HCT116 (cell line): ENCODE data around the gene EML3. TPM values are rescaled to one million over a fixed set of nuclear protein-coding genes. Genes with fewer than 3 reads are reported as not detected.

ENCODE experiments used
- ATAC-seq: fragments of 200-7000 bp; cut with Tn5 transposase; 2 replicates; pipeline ENCODE4 v1.9.1; 2020; ENCODE audit warnings: mild to moderate bottlenecking, moderate library complexity
- BruUV-seq: library from RNA; stranded (reverse); fragments of 400-500 nt; replicated peaks from 2 replicates; lab custom pipeline; 2021; lab: Mats Ljungman, UMichigan
- CTCF ChIA-PET: fragments of 300-600 bp; sonication (Branson Sonifier 250); formaldehyde crosslinking; loops from one replicate; lab custom pipeline; 2021; ENCODE audit warnings: antibody characterized with exemption; lab: Charles Lee
- POLR2A ChIA-PET: fragments of 300-600, 350-600 bp; sonication (Branson Sonifier 250); formaldehyde crosslinking; loops from one replicate; lab custom pipeline; 2021; ENCODE audit warnings: antibody characterized with exemption; lab: Charles Lee
- RAD21 ChIA-PET, 2 experiments: fragments of 300-600 bp; sonication (Branson Sonifier 250); formaldehyde crosslinking; loops; one replicate each; lab custom pipeline; 2023; ENCODE audit warnings: low total read pairs in 2 of 2; ENCODE audit not compliant: uncharacterized antibody in 2 of 2, unreplicated experiment in 2 of 2, low non-redundant PET in 1 of 2; lab: Charles Lee
- DNase-seq: peaks from one replicate; pipeline ENCODE4 v3.0.0-alpha.2; 2010; ENCODE audit warnings: low read depth, low spot score
- H2AFZ ChIP-seq: fragments of 200-600 bp; shearing (Covaris generic), sonication (generic); 2 replicates; pipeline ENCODE4 v1.6.1; 2017; ENCODE audit warnings: low read depth, mixed run types, mixed read lengths, antibody characterized with exemption, low read length; ENCODE audit not compliant: poor library complexity, severe bottlenecking
- H3K27ac ChIP-seq: 2 replicates; pipeline ENCODE4 v1.5.1; 2012; ENCODE audit warnings: low read depth, low read length
- H3K27me3 ChIP-seq: fragments of 200-600 bp; sonication (generic); 2 replicates; pipeline ENCODE4 v1.6.1; 2016; ENCODE audit warnings: mixed run types, low read length, mixed read lengths; ENCODE audit not compliant: insufficient read depth
- H3K36me3 ChIP-seq, 2 experiments: fragments of 200-500 bp in 1 of 2; fragments of 200-600 bp in 1 of 2; sonication (Bioruptor generic) in 1 of 2; sonication (generic) in 1 of 2; 2 replicates each; pipeline versions ENCODE4 v1.5.1 to v1.6.1; 2014 to 2016; ENCODE audit warnings: low read length in 2 of 2, inconsistent platforms in 1 of 2, mixed read lengths in 1 of 2, mixed run types in 1 of 2; ENCODE audit not compliant: insufficient read depth in 2 of 2, control insufficient read depth in 1 of 2
- H3K4me1 ChIP-seq, 2 experiments: fragments of 200-600 bp in 1 of 2; sonication (generic) in 1 of 2; 2 replicates each; pipeline versions ENCODE4 v1.5.1 to v1.6.1; 2012 to 2017; ENCODE audit warnings: low read length in 2 of 2, inconsistent platforms in 1 of 2, mild to moderate bottlenecking in 1 of 2, mixed read lengths in 1 of 2, mixed run types in 1 of 2, moderate library complexity in 1 of 2; ENCODE audit not compliant: insufficient read depth in 2 of 2, control insufficient read depth in 1 of 2
- H3K4me2 ChIP-seq: fragments of 200-600 bp; sonication (generic); 2 replicates; pipeline ENCODE4 v1.6.1; 2017; ENCODE audit warnings: mixed run types, low read length, mixed read lengths
- H3K4me3 ChIP-seq, 2 experiments: fragments of 200-600 bp in 1 of 2; sonication (generic) in 1 of 2; replicated peaks in 1 of 2; 2 replicates each; pipeline ENCODE4 v1.5.1; 2011 to 2016; ENCODE audit warnings: low read length in 2 of 2, control low read depth in 1 of 2, low read depth in 1 of 2, mild to moderate bottlenecking in 1 of 2, mixed read lengths in 1 of 2, mixed run types in 1 of 2
- H3K79me2 ChIP-seq: fragments of 200-600 bp; sonication (generic); 2 replicates; pipeline ENCODE4 v1.6.1; 2017; ENCODE audit warnings: mild to moderate bottlenecking, mixed run types, low read length, moderate library complexity, mixed read lengths; ENCODE audit not compliant: insufficient read depth
- H3K9ac ChIP-seq: fragments of 200-600 bp; sonication (generic); 2 replicates; pipeline ENCODE4 v1.6.1; 2016; ENCODE audit warnings: low read length, mixed read lengths
- H3K9me2 ChIP-seq: fragments of 200-600 bp; sonication (generic), shearing (Covaris generic); 2 replicates; pipeline ENCODE4 v1.6.1; 2017; ENCODE audit warnings: mixed run types, mild to moderate bottlenecking, moderate library complexity; ENCODE audit not compliant: insufficient read depth
- H3K9me3 ChIP-seq, 2 experiments: fragments of 200-500 bp in 1 of 2; fragments of 200-600 bp in 1 of 2; sonication (Bioruptor generic) in 1 of 2; sonication (generic) in 1 of 2; 2 replicates each; pipeline ENCODE4 v1.6.1; 2014 to 2017; ENCODE audit warnings: low read length in 2 of 2, mixed read lengths in 2 of 2, inconsistent platforms in 1 of 2, low read depth in 1 of 2, mild to moderate bottlenecking in 1 of 2, mixed run types in 1 of 2, moderate library complexity in 1 of 2; ENCODE audit not compliant: control insufficient read depth in 1 of 2, insufficient read depth in 1 of 2
- H4K20me1 ChIP-seq: fragments of 200-600 bp; sonication (generic), shearing (Covaris generic); 2 replicates; pipeline ENCODE4 v1.6.1; 2017; ENCODE audit warnings: mixed run types, mild to moderate bottlenecking, moderate library complexity; ENCODE audit not compliant: insufficient read depth
- CBX3 ChIP-seq: IDR thresholded peaks from 2 replicates; pipeline ENCODE4 v1.6.1; 2012; ENCODE audit warnings: low read depth
- EGR1 ChIP-seq: IDR thresholded peaks from 2 replicates; pipeline ENCODE4 v1.6.1; 2012; ENCODE audit warnings: low read depth
- ELF1 ChIP-seq: IDR thresholded peaks from 2 replicates; pipeline ENCODE4 v1.6.1; 2012; ENCODE audit warnings: low read depth, borderline replicate concordance
- EZH2 ChIP-seq: fragments of 200-600 bp; sonication (generic); IDR thresholded peaks from 2 replicates; pipeline ENCODE4 v1.6.1; 2017; ENCODE audit warnings: antibody characterized with exemption, mixed run types
- POLR2A ChIP-seq: IDR thresholded peaks from 2 replicates; pipeline ENCODE4 v1.7.0; 2011; ENCODE audit warnings: borderline replicate concordance; ENCODE audit not compliant: insufficient read depth, insufficient read length; ENCODE audit errors: extremely low read depth
- POLR2AphosphoS5 ChIP-seq: IDR thresholded peaks from 2 replicates; pipeline ENCODE4 v1.6.1; 2011; ENCODE audit warnings: mild to moderate bottlenecking, low read depth, low read length, moderate library complexity
- RAD21 ChIP-seq: IDR thresholded peaks from 2 replicates; pipeline ENCODE4 v1.6.1; 2012; ENCODE audit warnings: low read depth, mild to moderate bottlenecking
- SRF ChIP-seq: IDR thresholded peaks from 2 replicates; pipeline ENCODE4 v1.6.1; 2012; ENCODE audit warnings: low read depth
- YY1 ChIP-seq: IDR thresholded peaks from 2 replicates; pipeline ENCODE4 v1.6.1; 2011; ENCODE audit warnings: low read length, low read depth, moderate library complexity, mild to moderate bottlenecking; ENCODE audit not compliant: insufficient replicate concordance; ENCODE audit errors: extremely low read depth
- ZBTB33 ChIP-seq: IDR thresholded peaks from 2 replicates; pipeline ENCODE4 v1.6.1; 2011; ENCODE audit warnings: mild to moderate bottlenecking, low read length, moderate library complexity; ENCODE audit not compliant: insufficient replicate concordance; ENCODE audit errors: extremely low read depth
- ZFX ChIP-seq: fragments of 450-650 bp; IDR thresholded peaks from 2 replicates; pipeline ENCODE4 v1.6.1; 2017
- ZNF274 ChIP-seq: fragments of 200-500 bp; sonication (Bioruptor generic); IDR thresholded peaks from 2 replicates; pipeline ENCODE4 v1.6.1; 2014; ENCODE audit warnings: mild to moderate bottlenecking, low read depth, low read length, inconsistent platforms
- intact Hi-C: fragments of 100-400 bp; cut with micrococcal nuclease; formaldehyde crosslinking; loops from 2 replicates; pipeline ENCODE4 v1.10.0; 2022
- total RNA-seq: library from RNA; stranded (reverse); gene quantifications from one replicate; pipeline ENCODE4 v1.2.1, GENCODE V29; 2021; ENCODE audit not compliant: unreplicated experiment
- TF ChIP-seq, protein P1 (sequence below): IDR thresholded peaks from 2 replicates; pipeline ENCODE4 v1.6.1; 2012
- TF ChIP-seq, protein P2 (sequence below), 3 experiments: fragments of 200-600 bp in 1 of 3; sonication (generic) in 1 of 3; IDR thresholded peaks in 2 of 3; conservative IDR thresholded peaks in 1 of 3; 2 replicates each; pipeline ENCODE4 v1.5.1; 2012 to 2017; ENCODE audit warnings: low read depth in 2 of 3, low read length in 2 of 3, antibody characterized with exemption in 1 of 3, borderline replicate concordance in 1 of 3, control low read depth in 1 of 3, mild to moderate bottlenecking in 1 of 3, mixed read lengths in 1 of 3, mixed run types in 1 of 3, moderate library complexity in 1 of 3; ENCODE audit not compliant: insufficient read depth in 1 of 3

EML3 gene
- total RNA-seq, 1 experiment from 2014 or later, result 124 TPM

DNA sequence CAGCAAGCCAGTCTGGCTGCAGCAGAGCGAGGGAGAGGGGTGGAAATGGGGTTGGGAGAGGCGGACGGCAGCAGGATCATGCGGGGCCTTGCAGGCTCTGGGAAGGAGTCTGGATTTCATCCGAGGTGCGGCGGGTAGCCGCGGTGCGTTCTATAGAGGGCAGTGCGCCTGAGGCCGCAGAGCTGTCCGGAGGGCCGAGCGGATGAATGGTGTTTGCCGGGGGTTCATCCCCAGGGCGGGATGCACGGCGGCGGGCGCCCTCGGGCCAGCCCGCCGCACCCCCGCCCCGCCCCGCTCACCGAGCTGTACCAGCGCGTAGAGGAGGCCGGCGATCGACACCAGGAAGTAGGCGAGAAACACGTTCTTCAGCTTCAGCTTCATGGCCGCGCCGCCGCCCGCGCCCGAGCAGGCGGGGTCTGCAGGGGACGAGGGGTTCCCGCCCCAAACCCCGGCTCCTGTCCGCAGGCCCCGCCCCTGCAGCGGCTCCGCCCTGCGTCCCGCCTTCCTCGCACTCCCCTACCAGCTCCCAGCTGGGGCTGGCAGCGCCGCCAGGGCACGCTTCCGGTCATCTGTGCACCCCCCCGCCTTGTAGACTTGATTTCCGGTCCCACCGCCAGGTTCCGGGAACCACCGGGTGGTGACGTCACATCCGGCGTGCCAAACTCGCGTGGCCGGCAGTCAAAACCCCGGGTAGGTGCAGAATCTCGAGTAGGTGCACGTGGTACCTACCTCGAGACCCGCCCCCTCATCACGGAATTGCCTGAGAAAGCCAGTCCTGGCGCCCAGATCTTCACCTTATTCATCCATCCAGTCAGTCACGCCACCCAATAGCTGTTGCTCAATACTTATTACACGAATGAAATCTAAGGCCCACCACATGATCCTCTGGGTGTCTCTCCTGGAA is 9.2 kb upstream of the EML3 start, which contains the start of gene B3GAT3 (continued):
- TF ChIP-seq ZBTB33 (peak; percentile 58), POLR2A (peak; percentile 55), EZH2 (no peak)

DNA sequence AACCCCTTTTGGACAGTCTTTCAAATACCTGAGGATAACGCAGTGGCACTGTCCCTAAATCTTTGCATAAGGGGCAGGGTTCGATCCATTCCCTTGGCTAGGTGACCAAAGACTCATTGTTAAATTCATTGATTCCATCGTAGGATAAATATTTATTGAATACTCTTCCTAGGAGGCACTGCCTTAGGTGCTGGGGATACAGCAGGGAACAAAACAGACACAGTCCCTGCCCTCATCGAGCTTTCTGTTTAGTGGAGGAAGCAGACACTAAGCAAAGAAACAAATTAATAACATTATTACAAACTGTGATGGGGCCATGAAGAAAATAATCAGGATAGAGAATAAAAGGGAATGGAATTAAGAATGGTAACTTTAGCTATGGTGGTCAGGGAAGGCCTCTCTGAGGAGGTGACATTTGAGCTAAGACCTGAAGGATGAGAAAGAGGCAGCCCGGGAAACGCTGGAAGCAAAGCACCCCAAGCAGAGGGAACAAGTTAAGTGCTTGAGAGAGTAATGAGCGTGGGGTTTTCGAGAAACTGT is 8.5 kb upstream of the EML3 start:
- intact Hi-C loops, result no loop called here
- TF ChIP-seq CBX3 (no peak), SRF (no peak), ZNF274 (no peak), POLR2A (no peak), POLR2AphosphoS5 (no peak), ZFX (no peak), YY1 (no peak), RAD21 (no peak), EZH2 (no peak), EGR1 (no peak), ELF1 (no peak)
- TF ChIP-seq, protein P1, sequence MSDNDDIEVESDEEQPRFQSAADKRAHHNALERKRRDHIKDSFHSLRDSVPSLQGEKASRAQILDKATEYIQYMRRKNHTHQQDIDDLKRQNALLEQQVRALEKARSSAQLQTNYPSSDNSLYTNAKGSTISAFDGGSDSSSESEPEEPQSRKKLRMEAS, result no peak
- TF ChIP-seq, protein P2, sequence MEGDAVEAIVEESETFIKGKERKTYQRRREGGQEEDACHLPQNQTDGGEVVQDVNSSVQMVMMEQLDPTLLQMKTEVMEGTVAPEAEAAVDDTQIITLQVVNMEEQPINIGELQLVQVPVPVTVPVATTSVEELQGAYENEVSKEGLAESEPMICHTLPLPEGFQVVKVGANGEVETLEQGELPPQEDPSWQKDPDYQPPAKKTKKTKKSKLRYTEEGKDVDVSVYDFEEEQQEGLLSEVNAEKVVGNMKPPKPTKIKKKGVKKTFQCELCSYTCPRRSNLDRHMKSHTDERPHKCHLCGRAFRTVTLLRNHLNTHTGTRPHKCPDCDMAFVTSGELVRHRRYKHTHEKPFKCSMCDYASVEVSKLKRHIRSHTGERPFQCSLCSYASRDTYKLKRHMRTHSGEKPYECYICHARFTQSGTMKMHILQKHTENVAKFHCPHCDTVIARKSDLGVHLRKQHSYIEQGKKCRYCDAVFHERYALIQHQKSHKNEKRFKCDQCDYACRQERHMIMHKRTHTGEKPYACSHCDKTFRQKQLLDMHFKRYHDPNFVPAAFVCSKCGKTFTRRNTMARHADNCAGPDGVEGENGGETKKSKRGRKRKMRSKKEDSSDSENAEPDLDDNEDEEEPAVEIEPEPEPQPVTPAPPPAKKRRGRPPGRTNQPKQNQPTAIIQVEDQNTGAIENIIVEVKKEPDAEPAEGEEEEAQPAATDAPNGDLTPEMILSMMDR (IDR thresholded peaks at IDR 0.05 in 2 of 3, conservative IDR thresholded peaks at IDR 0.05 in 1 of 3; ENCODE audit: borderline replicate concordance in 1 of 3, insufficient read depth in 1 of 3, low read depth in 2 of 3, low read length in 2 of 3), result no peak
- peaks cover 15% of the 10 kb centered on the region for H3K79me2 ChIP-seq
- peak overlapping the region; percentile 87 for H3K4me2 ChIP-seq
- H4K20me1 ChIP-seq, result no peaks in the 10 kb centered on the region
- peak overlapping the region; percentile 75 for H3K27ac ChIP-seq
- ChIA-PET RAD21 (interaction anchor here in 1 of 2 experiments (1.1 kb wide), 1 partner anchor 19 kb away, joined by 3 read pairs; the partner anchor contains the start of gene MTA2), CTCF (interaction anchor here (0.7 to 3.0 kb wide), 6 partner anchors 9 to 226 kb away, joined by 3 to 16 read pairs (median 6); partner anchors contain the start of genes EML3, MTA2, ROM1 and TUT1), POLR2A (interaction anchor here (0.8 to 3.0 kb wide), 7 partner anchors 8 to 44 kb away, joined by 3 to 19 read pairs (median 5); partner anchors contain the start of genes C11orf98, CSKMT, EML3 and GANAB)
- H2AFZ ChIP-seq, result no peak overlapping the region
- no peak for DNase-seq
- H3K4me3 ChIP-seq, result peak overlapping the region; percentile 96 to 98
- H3K27me3 ChIP-seq, result no peaks in the 10 kb centered on the region
- no peak for ATAC-seq
- H3K4me1 ChIP-seq, result peaks cover 12 to 20% of the 10 kb centered on the region in 2 experiments
- BruUV-seq, result TSS peak; percentile 60
- H3K36me3 ChIP-seq, result peaks cover 8 to 11% of the 10 kb centered on the region in 2 experiments; a peak in 3 of 4 replicates
- H3K9me2 ChIP-seq, result no peaks in the 10 kb centered on the region
- H3K9ac ChIP-seq, result peak overlapping the region; percentile 94
- H3K9me3 ChIP-seq, result no peaks in the 10 kb centered on the region
